CD1c-positive myeloid dendritic cell (primary cell): Measurements from ENCODE around the gene RCAN1.

ENCODE experiments used
- DNase-seq: peaks from one replicate; pipeline ENCODE4 v3.0.0-alpha.2; 2016; ENCODE audit errors: extremely low spot score

The RCAN1 gene

GRCh38 chr21:34614628-34615486 is at the start of gene RCAN1:
Gene RCAN1 (minus strand): TSS chr21:34615113. CDS start chr21:34615011, 102 bp downstream.
- peak; percentile 97 for DNase-seq

- no peak for DNase-seq
Measured at GRCh38 chr21:34661848-34662247, 46.9 kb upstream of the RCAN1 start.

GRCh38 chr21:34653522-34653921 is 38.6 kb upstream of the RCAN1 start:
- no peak for DNase-seq

DNA sequence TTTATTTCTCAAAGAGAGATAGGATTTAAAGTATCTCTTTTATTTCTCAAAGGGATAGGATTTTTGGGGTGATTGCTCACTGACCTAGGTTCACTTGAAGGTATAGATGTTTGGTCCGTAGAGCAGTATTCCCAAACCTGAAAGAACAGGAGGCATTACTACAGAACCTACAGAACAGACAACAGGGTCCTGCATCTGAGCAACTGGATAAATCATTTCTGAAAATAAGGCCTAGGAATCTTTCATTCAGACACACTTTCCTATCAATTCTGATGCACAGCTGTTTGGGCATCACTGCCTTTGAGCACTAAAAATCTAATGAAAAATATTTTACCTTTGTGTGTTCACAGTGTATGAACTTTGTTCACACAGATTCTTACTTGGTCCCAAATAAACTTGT is 36.7 kb upstream of the RCAN1 start:
- no peak for DNase-seq

DNA sequence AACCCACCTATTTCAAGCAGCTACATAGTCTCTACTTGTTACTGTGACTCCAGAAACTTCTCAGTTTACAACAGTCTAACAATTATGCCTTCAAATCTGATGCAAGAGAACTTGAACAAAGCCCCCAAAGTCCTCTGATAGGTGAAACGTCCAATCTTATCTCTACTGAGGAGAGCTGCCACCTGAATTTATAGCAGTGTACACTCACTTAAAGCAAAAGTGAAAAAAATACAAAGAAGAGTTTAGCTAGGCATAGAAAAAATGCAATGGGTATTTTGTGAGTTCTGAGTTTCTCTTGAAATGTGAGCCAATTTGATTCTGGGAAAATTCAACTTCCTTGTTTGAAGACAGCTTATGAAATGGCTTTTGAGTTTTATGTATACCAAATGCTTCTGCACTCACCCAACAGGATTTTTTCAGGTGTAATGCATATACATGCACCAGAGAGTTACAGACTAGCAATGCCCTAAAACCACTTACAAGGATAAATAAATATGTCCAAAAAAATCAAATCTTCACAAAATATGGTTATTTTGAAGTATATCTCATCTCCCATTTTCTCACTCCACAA is 36.0 kb upstream of the RCAN1 start:
- DNase-seq = no peak

DNA sequence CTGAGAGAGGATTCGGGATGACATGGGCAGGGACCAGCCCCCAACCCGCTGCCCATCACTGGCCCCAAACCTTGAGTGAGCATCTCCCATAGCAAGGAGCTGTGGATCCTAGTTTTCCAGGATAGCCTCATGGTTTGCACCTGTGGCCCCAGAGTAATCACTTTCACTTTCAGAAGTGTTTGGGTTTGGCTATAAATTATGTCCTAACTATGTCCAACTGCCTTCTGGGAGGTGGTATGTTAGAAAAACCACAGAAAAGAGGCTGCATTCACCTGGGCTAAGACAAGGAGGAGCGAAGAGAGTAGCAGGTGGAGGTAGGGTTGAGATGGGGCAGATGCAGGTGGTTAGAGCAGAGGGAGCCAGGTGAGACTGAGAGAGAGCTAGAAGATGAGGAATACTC is 34.5 kb upstream of the RCAN1 start:
- DNase-seq = no peak

DNA sequence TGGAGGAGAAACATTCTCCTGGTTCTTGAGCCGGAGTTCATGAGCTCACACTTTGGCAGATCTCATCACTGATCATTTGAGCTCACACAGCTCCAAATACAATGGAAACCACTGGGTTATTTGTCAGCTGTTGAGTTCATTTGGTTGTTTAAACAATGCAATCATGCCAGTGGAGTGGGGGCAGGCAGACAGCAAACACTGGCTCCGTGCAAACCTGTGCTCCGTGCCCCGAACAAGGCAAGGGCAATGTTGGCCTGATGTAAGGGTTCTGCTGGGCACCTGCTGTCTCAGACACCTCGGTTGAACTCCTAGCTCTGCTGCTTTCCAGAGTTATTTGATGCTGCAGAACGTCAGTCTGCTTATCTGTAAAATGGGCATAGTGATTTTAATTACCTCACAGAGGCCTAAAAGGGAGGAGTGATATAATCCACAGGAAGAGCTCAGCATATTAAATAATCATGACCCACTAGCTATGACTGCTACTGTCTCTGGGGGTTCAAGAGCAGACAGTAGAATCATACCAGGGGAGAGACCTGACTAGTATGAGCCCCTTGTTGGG is 33.9 kb upstream of the RCAN1 start:
- DNase-seq = no peak

DNA sequence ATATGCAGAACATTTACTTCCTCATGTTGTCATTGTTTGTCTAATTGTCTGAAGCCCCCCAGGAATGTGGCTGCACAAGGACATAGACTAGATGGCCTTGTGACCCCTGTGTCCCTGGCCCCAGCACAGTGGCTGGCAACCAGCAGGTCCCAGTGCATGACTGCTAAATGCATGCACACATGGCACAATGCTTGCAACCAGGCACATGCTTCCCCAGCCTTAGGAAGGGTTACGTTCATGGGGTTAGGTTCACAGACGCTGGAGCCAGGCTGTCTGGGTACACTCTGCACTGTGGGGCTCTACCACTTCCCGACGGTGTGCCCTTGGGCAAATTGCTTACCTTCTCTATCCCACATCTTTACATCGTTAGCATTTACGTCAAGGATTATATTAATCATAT is 32.6 kb upstream of the RCAN1 start:
- no peak for DNase-seq

DNA sequence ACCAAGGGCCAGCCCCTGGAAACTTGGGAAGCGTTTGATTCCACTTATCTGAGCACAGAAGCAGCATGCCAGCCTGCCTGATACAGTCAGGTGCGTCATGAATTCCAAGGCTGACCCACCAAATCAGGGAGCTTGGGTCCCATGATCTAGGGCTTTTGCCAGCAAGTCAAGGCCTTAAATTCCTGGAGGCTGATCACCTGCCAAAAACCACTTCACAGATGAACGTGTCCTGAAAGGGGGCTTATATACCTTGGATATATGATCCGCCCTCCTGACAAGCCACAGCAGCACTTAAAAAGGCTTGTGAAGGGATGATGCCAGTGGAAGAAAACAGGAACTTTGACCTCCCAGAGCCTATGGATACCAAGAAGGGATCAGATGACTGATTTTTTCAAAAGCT is 29.9 kb upstream of the RCAN1 start:
- DNase-seq = no peak

- no peak for DNase-seq
Measured at GRCh38 chr21:34642211-34643075, 27.5 kb upstream of the RCAN1 start.

DNA sequence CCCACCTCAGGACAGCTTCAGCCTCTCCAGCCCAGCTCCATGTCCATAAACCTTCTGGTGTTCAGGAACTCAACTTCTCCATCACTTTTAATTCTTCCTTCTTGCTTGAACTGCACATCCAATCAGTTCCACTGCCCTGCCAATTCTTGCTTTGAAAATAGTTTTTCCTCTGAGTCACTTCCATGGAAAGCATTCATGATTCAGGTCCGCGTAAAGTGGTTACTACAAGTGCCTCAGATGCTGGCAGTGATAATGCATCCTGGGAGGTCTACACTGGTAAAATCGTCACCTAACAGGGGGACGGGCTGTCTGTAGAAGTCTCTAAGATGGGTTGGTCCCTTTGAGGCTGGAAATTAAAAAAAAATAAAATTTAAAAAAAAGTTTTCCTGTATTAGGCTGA is 25.9 kb upstream of the RCAN1 start:
- DNase-seq = no peak

DNA sequence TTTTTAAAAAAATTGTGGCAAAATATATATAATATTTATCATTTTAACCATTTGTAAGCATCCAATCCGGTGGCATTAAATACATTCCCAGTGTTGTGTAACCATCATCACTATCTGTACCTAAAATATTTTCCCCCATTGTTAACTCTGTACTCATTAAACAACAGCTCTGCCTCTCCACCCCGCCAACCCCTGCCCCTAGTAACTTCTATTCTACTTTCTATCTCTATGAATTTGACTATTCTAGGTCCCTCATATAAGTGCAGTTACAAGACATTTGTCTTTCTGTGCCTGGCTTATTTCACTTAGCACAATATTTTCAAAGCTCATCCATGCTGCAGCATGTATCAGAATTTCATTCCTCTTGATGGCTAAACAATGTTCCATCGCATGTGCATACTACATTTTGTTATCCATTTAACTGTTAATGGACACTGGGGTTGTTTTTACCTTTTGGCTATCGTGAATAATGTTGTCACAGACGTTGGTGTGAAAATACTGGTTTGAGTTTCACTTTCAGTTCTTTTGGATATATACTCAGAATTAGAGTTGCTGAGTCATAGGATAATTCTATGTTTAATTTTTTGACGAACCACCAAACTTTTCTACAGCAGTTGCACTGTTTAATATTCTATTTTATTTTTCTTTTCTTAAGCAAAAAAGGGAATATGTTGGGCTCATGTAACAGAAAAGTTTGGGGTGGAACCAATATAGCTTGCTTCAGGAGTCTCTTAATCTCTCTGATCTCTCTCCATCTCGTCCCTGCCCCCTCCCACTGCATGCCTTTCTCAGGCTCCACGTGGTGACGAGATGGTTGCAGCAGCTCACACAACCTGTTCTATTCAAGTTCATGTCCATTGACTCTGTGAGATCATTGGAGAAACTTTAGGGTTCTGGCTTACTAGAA is 25.2 kb upstream of the RCAN1 start:
- peak; percentile 12 for DNase-seq

DNA sequence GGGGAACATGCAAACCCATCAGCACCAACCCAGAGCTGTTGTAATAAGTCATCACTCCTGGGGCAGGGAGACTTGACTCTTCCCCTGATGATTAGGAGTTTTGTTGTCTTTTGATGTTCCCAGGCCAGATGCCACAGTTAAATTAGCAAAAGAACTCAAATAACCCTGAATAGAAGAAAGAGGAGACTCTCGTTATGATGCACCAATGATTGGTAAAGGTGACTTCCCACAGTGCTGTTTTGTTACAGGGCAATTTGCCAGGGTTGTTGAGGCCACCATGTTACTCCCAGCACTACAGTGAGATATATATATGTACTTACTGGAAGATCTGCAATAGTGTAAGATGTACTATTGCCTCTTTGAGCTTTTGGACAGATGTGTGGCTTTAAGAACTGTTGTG is 24.3 kb upstream of the RCAN1 start:
- no peak for DNase-seq

GRCh38 chr21:34636961-34637360 is 22.0 kb upstream of the RCAN1 start:
- DNase-seq = no peak

DNA sequence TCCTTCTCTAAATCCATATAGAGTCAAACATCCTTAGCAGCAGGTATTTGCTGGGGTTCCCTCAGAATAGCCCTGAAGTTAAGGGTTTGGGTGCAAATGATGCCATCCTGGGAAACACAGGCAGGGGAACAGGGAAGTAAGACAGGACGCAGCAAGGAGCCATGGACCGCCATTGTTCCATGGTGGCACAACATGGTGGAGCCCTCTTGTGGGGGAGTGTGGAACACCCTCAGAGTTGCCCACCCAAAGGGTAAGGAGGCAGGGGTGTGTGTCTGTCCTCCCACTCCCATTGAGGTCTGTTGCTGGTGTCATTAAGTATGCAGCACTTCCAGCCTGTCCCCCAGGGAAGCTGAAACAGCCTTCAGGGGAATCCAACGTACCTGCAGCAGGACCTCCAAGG is 20.4 kb upstream of the RCAN1 start:
- DNase-seq = no peak

- DNase-seq = no peak
Measured at GRCh38 chr21:34632498-34632897, 17.6 kb upstream of the RCAN1 start.

DNA sequence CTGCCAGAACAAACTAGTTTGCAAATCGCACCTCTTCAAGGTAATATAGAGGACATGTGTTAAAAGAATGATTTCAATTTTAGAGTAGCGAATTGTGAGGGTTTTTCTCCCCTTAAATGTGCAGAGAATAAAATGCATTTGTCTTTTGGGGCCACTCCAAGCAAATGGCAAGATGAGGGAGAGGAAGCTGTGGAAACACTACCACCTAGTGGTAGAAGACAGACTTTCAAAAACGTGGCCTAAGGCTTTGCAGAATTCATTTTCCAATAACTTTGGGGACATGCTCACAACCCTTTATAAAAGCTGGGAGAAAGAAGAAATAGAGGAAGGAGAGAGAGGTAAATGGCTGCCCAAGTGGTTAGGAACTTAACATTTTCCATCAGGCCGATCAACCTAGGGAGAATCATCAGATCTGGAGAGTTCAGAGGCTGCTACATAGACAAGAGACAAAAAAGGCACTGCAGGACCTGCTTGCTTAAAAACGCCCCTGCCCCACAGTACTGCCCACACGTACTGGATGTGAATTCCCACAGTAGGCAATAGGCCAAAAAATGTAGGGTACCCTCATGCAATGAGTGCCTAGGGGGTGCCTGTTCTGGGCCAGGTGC is 15.7 kb upstream of the RCAN1 start:
- DNase-seq = peak; percentile 72

DNA sequence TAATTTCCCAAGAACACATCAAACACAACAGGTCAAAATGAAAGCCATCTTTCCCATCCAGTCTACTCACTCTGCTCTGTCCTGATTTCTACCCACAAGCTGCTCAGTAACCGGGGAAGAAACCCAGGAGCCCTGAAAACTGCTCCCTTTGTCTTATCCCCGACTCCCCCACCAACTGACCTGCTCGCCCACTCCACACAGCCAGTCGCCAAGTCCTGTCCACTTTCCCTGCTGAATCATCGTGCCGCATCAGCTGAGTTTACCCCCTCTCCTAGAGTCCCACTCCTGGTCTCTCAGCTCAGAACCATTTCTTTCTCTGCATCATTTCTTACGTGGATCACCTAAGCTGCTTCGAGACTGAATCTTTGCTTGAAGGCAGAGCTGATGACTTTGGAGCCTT is 11.2 kb upstream of the RCAN1 start:
- DNase-seq = no peak

GRCh38 chr21:34625030-34625593 is 10.2 kb upstream of the RCAN1 start:
- DNase-seq = no peak

DNA sequence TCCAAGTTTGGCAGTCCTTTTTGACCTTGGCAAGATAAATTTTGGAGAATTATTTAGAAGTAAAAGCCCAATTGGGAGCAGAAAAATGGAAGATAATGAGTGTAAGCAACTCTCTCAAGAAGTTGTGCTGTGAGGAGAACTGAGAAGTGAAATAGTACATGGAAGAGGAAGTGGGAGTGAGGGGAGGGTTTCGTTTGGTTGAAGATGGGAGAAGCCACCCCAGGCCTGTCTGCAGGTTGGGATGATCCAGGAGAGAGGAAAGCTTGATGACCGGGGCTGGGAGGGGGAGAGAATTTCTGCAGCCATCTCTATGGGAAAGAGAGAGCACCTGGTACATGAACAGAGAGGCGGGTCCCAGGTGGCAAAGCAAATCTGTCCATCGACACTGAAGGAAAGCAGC is 8.6 kb upstream of the RCAN1 start:
- peak; percentile 60 for DNase-seq
